Stomach (tissue), 4 donors: ENCODE results near the gene RPS6KL1.

Source experiments
- CTCF ChIP-seq, 7 experiments: fragments of 450-650 bp in 4 of 7; fragments of 200-600 bp in 3 of 7; sonication (generic) in 3 of 7; IDR thresholded peaks; one replicate each; pipeline ENCODE4 v1.5.1; 2016 to 2019; ENCODE audit warnings: antibody characterized with exemption in 7 of 7, control low read depth in 2 of 7, mild to moderate bottlenecking in 1 of 7
- POLR2A ChIP-seq, 4 donors: fragments of 450-650 bp; IDR thresholded peaks; one replicate each; pipeline ENCODE4 v1.6.1; 2016; ENCODE audit warnings: antibody characterized with exemption in 4 of 4, control low read depth in 2 of 4, mild to moderate bottlenecking in 1 of 4, moderate library complexity in 1 of 4

DNA sequence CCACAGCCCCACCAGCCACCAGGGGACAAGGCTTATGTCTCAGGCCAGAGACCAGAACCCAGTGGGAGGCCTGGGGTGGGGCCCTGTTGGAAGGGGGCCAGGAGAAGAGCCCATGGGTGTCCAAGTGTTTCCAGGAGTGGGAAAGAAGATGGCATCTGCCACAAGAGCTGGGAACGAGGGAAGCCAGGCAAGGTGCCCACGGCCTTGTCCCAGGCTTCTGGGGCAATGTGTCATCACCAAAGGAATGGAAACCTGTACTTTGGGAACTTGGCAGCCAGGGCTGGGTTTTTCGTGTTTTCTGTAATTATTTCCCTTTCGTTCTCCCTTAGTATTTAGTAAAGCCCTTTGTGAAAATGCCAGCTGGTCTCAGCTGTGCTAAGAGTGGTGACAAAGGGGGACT, 37.7 kb upstream of the RPS6KL1 start:
- TF ChIP-seq CTCF (IDR thresholded peaks at IDR 0.05) (no peak), POLR2A (IDR thresholded peaks at IDR 0.05) (no peak)
